HFFc6 (cell line): Measurements from ENCODE around the gene MEAF6. TPM values are rescaled to one million over a fixed set of nuclear protein-coding genes. Genes with fewer than 3 reads are reported as not detected.
A peak's percentile ranks its signal among the peaks of the same experiment; 100 is the strongest.

Experiments used
- DNase-seq: peaks from one replicate; pipeline ENCODE4 v3.0.0-alpha.2; 2018
- H3K27ac Mint-ChIP-seq: 2 replicates; pipeline ENCODE4 v1.8.0; 2020; ENCODE audit warnings: mild to moderate bottlenecking, mixed read lengths
- H3K27me3 Mint-ChIP-seq: 2 replicates; pipeline ENCODE4 v1.8.0; 2021; ENCODE audit warnings: mild to moderate bottlenecking, moderate library complexity, mixed read lengths; ENCODE audit not compliant: insufficient read depth
- H3K36me3 Mint-ChIP-seq: 2 replicates; pipeline ENCODE4 v1.8.0; 2021; ENCODE audit warnings: low read depth, mixed read lengths
- H3K4me1 Mint-ChIP-seq: 2 replicates; pipeline ENCODE4 v1.8.0; 2020; ENCODE audit warnings: low read depth, mixed read lengths
- H3K4me3 Mint-ChIP-seq: 2 replicates; pipeline ENCODE4 v1.8.0; 2020; ENCODE audit warnings: mild to moderate bottlenecking, moderate library complexity, mixed read lengths
- H3K9me3 Mint-ChIP-seq: 2 replicates; pipeline ENCODE4 v1.8.0; 2020; ENCODE audit warnings: mild to moderate bottlenecking, mixed read lengths
- total RNA-seq, 6 experiments: library from RNA; stranded (reverse); fragmentation: NEBNext Ultra II Directional; extraction: Animal tissue kit (Norgen Biotek cat#: 25700); gene quantifications; 2 replicates in 1 of 6; 3 replicates in 5 of 6; pipeline ENCODE4 v1.2.3, GENCODE V29; 2021
- TF ChIP-seq, protein P1 (sequence below): fragments of 200-600 bp; sonication (generic); IDR thresholded peaks from 2 replicates; pipeline ENCODE4 v1.5.0; 2021; ENCODE audit warnings: antibody characterized with exemption, mild to moderate bottlenecking

Gene MEAF6
- total RNA-seq, 6 experiments from 2014 or later = 52.6 to 63.8 (median 56.9) TPM

DNA sequence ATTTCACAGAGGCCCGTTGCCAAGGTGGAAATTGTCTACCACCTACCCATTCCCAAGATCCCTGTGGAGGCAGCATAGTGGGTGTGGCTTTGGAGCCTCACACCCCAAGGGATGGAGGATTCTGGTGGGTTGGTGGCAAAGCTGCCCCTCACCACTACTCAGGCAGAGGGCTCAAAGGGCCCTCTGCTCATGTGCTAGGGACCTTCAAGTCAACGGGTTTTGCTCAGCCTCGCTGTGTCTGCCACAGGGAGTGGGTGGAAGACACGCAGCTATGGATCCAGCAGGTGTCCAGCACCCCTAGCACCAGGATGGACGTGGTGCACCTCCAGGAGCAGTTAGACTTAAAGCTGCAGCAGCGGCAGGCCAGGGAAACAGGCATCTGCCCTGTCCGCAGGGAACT lies 44.5 kb upstream of the MEAF6 start:
- H3K27ac Mint-ChIP-seq = no peak overlapping the region
- H3K4me3 Mint-ChIP-seq = no peak overlapping the region
- peaks cover 4% of the 10 kb centered on the region; the same call in 1 of the 2 replicates for H3K9me3 Mint-ChIP-seq
- peaks cover 7% of the 10 kb centered on the region for H3K36me3 Mint-ChIP-seq
- DNase-seq = no peak
- H3K4me1 Mint-ChIP-seq = peaks cover 17% of the 10 kb centered on the region
- H3K27me3 Mint-ChIP-seq = peaks cover 2% of the 10 kb centered on the region; the same call in 1 of the 2 replicates
- TF ChIP-seq, protein P1, sequence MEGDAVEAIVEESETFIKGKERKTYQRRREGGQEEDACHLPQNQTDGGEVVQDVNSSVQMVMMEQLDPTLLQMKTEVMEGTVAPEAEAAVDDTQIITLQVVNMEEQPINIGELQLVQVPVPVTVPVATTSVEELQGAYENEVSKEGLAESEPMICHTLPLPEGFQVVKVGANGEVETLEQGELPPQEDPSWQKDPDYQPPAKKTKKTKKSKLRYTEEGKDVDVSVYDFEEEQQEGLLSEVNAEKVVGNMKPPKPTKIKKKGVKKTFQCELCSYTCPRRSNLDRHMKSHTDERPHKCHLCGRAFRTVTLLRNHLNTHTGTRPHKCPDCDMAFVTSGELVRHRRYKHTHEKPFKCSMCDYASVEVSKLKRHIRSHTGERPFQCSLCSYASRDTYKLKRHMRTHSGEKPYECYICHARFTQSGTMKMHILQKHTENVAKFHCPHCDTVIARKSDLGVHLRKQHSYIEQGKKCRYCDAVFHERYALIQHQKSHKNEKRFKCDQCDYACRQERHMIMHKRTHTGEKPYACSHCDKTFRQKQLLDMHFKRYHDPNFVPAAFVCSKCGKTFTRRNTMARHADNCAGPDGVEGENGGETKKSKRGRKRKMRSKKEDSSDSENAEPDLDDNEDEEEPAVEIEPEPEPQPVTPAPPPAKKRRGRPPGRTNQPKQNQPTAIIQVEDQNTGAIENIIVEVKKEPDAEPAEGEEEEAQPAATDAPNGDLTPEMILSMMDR = no peak

DNA sequence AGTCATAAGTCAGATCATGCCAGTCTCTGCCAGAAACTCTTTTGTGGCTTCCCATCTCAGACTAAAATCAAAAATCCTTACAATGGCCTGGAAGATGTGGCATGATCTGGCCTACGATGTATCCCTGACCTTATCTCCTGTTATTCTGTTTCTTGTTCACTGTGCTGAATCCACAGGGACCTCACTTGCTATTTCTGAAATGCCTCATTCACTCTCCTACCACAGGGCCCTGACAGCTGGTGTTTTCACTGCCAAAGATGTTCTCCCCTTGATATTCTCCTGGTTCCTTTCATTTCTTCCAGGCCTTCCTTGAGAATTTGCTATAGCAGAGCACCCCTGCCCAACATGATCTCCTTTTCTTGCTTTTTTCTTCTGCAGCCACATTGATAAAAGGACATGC lies 43.8 kb upstream of the MEAF6 start:
- H3K27ac Mint-ChIP-seq = peak overlapping the region; percentile 15
- TF ChIP-seq, protein P1 = no peak
- H3K27me3 Mint-ChIP-seq = peaks cover 4% of the 10 kb centered on the region; the same call in 1 of the 2 replicates
- DNase-seq = no peak
- peaks cover 19% of the 10 kb centered on the region for H3K4me1 Mint-ChIP-seq
- peaks cover 4% of the 10 kb centered on the region; the same call in 1 of the 2 replicates for H3K9me3 Mint-ChIP-seq
- peaks cover 12% of the 10 kb centered on the region for H3K36me3 Mint-ChIP-seq
- H3K4me3 Mint-ChIP-seq = no peak overlapping the region

DNA sequence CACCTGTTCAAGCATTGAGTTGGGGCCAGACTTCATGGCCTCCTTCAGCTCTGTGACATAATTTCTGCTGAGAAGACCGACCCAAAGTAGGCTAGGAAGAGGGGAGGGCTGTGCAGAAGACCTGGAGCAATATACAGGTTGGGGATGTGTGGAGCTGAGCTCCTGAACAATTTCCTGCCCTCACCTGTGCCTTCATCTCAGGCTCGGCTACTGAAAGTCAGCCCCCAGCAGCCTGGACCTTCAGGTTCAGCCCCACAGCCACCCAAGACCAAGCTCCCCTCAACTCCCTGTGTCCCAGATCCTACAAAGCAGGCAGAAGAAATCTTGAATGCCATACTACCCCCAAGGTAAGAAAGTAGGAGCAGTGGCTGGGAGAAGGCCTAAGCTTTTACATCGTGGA lies 42.8 kb upstream of the MEAF6 start:
- TF ChIP-seq, protein P1 = no peak
- peaks cover 4% of the 10 kb centered on the region; the same call in 1 of the 2 replicates for H3K27me3 Mint-ChIP-seq

DNA sequence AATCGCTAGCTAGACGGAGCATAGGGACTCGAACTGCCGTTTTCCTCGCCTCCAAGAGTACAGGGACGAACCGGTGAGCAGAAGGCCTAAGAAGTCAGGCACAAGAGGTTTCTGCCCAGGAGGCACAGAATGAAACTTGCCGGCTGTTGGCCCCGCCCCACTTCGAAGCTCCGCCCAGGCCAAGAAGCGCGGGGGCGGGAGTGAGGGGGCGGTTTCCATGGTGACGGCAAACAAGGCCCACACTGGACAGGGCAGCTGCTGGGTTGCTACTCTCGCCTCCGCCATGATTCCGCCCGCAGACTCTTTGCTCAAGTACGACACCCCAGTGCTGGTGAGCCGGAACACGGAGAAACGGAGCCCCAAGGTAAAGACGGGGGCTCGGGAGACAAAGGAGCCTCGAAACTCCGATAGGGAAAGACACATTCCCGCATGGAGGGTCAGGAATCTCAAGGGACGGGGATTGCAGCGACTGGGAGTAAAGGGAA lies 42.2 kb upstream of the MEAF6 start, which contains the start of gene DNALI1:
DNALI1 (plus strand) TSS at position 229 of the 485 bp plus-strand sequence; CDS start at position 284, 55 bp downstream.
- Mint-ChIP-seq H3K36me3 (peaks cover 24% of the 10 kb centered on the region), H3K4me3 (peak within 1 kb of the TSS; percentile 79), H3K27ac (peak within 1 kb of the TSS; percentile 88), H3K27me3 (peaks cover 4% of the 10 kb centered on the region; the same call in 1 of the 2 replicates), H3K4me1 (peaks cover 31% of the 10 kb centered on the region), H3K9me3 (peaks cover 4% of the 10 kb centered on the region; the same call in 1 of the 2 replicates)
- TF ChIP-seq, protein P1 = no peak
- peak; percentile 75 for DNase-seq

More for the DNA sequence above, 42.8 kb upstream of the MEAF6 start:
- peak overlapping the region; percentile 88 for H3K27ac Mint-ChIP-seq
- no peak overlapping the region for H3K4me3 Mint-ChIP-seq
- peaks cover 22% of the 10 kb centered on the region for H3K36me3 Mint-ChIP-seq
- DNase-seq = no peak
- peaks cover 29% of the 10 kb centered on the region for H3K4me1 Mint-ChIP-seq
- peaks cover 4% of the 10 kb centered on the region; the same call in 1 of the 2 replicates for H3K9me3 Mint-ChIP-seq

DNA sequence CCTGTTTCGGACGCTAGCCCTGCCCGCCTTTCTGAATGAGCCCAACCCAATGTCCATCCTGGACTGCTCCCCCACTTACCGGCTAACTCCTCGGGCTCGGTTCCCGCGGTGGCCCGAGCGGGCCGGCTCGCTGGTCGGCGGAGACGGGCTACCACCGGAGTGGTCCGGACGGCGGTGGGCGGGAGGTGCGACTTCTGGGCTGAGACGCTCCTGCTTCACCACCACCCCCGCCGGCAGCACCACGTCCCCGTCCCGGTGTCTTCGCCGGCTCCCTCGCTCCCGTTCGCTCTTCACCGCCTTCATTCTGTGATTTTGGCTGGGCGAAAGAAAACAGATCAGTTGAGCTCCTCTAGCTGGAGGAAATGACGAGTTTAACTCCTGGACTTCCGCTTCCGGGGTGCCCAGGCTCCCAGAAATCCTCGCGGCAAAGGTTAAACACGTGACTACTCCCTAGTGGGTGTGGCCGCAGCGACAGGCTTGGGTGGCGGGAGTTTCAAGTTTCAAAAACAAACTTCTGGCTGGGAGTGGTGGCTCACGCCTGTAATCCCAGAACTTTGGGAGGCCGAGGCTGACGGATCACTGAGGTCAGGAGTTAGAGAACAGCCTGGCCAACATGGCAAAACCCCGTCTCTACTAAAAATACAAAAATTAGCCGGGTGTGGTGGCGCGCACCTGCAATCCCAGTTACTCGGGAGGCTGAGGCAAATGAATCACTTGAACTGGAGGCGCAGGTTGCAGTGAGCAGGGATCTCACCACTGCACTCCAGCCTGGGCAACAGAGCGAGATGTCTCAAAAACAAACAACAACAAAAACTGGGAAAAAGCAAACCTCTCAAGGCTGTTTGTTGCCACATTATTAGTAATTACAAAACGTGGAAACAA lies 39.6 kb upstream of the MEAF6 start, which contains the start of gene SNIP1:
SNIP1 (minus strand) TSS at position 367 of the 882 bp plus-strand sequence; CDS start at position 303, 64 bp downstream.
- H3K4me3 Mint-ChIP-seq = peak within 1 kb of the TSS; percentile 97
- H3K4me1 Mint-ChIP-seq = peaks cover 43% of the 10 kb centered on the region
- peak within 1 kb of the TSS; percentile 98 for H3K27ac Mint-ChIP-seq
- peaks cover 34% of the 10 kb centered on the region for H3K36me3 Mint-ChIP-seq
- peaks cover 4% of the 10 kb centered on the region; the same call in 1 of the 2 replicates for H3K27me3 Mint-ChIP-seq
- H3K9me3 Mint-ChIP-seq = peaks cover 4% of the 10 kb centered on the region; the same call in 1 of the 2 replicates
- DNase-seq = peak; percentile 92
- TF ChIP-seq, protein P1 = no peak
